HCT116 (cell line): ENCODE results near the gene EME1. TPM values are rescaled to one million over a fixed set of nuclear protein-coding genes. Genes with fewer than 3 reads are reported as not detected.

Source experiments
- ATAC-seq: fragments of 200-7000 bp; cut with Tn5 transposase; 2 replicates; pipeline ENCODE4 v1.9.1; 2020; ENCODE audit warnings: mild to moderate bottlenecking, moderate library complexity
- BruUV-seq: library from RNA; stranded (reverse); fragments of 400-500 nt; replicated peaks from 2 replicates; lab custom pipeline; 2021; lab: Mats Ljungman, UMichigan
- CTCF ChIA-PET: fragments of 300-600 bp; sonication (Branson Sonifier 250); formaldehyde crosslinking; loops from one replicate; lab custom pipeline; 2021; ENCODE audit warnings: antibody characterized with exemption; lab: Charles Lee
- POLR2A ChIA-PET: fragments of 300-600, 350-600 bp; sonication (Branson Sonifier 250); formaldehyde crosslinking; loops from one replicate; lab custom pipeline; 2021; ENCODE audit warnings: antibody characterized with exemption; lab: Charles Lee
- RAD21 ChIA-PET, 2 experiments: fragments of 300-600 bp; sonication (Branson Sonifier 250); formaldehyde crosslinking; loops; one replicate each; lab custom pipeline; 2023; ENCODE audit warnings: low total read pairs in 2 of 2; ENCODE audit not compliant: uncharacterized antibody in 2 of 2, unreplicated experiment in 2 of 2, low non-redundant PET in 1 of 2; lab: Charles Lee
- DNase-seq: peaks from one replicate; pipeline ENCODE4 v3.0.0-alpha.2; 2010; ENCODE audit warnings: low read depth, low spot score
- H2AFZ ChIP-seq: fragments of 200-600 bp; shearing (Covaris generic), sonication (generic); 2 replicates; pipeline ENCODE4 v1.6.1; 2017; ENCODE audit warnings: low read depth, mixed run types, mixed read lengths, antibody characterized with exemption, low read length; ENCODE audit not compliant: poor library complexity, severe bottlenecking
- H3K27ac ChIP-seq: 2 replicates; pipeline ENCODE4 v1.5.1; 2012; ENCODE audit warnings: low read depth, low read length
- H3K27me3 ChIP-seq: fragments of 200-600 bp; sonication (generic); 2 replicates; pipeline ENCODE4 v1.6.1; 2016; ENCODE audit warnings: mixed run types, low read length, mixed read lengths; ENCODE audit not compliant: insufficient read depth
- H3K36me3 ChIP-seq, 2 experiments: fragments of 200-500 bp in 1 of 2; fragments of 200-600 bp in 1 of 2; sonication (Bioruptor generic) in 1 of 2; sonication (generic) in 1 of 2; 2 replicates each; pipeline versions ENCODE4 v1.5.1 to v1.6.1; 2014 to 2016; ENCODE audit warnings: low read length in 2 of 2, inconsistent platforms in 1 of 2, mixed read lengths in 1 of 2, mixed run types in 1 of 2; ENCODE audit not compliant: insufficient read depth in 2 of 2, control insufficient read depth in 1 of 2
- H3K4me1 ChIP-seq, 2 experiments: fragments of 200-600 bp in 1 of 2; sonication (generic) in 1 of 2; 2 replicates each; pipeline versions ENCODE4 v1.5.1 to v1.6.1; 2012 to 2017; ENCODE audit warnings: low read length in 2 of 2, inconsistent platforms in 1 of 2, mild to moderate bottlenecking in 1 of 2, mixed read lengths in 1 of 2, mixed run types in 1 of 2, moderate library complexity in 1 of 2; ENCODE audit not compliant: insufficient read depth in 2 of 2, control insufficient read depth in 1 of 2
- H3K4me2 ChIP-seq: fragments of 200-600 bp; sonication (generic); 2 replicates; pipeline ENCODE4 v1.6.1; 2017; ENCODE audit warnings: mixed run types, low read length, mixed read lengths
- H3K4me3 ChIP-seq, 2 experiments: fragments of 200-600 bp in 1 of 2; sonication (generic) in 1 of 2; replicated peaks in 1 of 2; 2 replicates each; pipeline ENCODE4 v1.5.1; 2011 to 2016; ENCODE audit warnings: low read length in 2 of 2, control low read depth in 1 of 2, low read depth in 1 of 2, mild to moderate bottlenecking in 1 of 2, mixed read lengths in 1 of 2, mixed run types in 1 of 2
- H3K79me2 ChIP-seq: fragments of 200-600 bp; sonication (generic); 2 replicates; pipeline ENCODE4 v1.6.1; 2017; ENCODE audit warnings: mild to moderate bottlenecking, mixed run types, low read length, moderate library complexity, mixed read lengths; ENCODE audit not compliant: insufficient read depth
- H3K9ac ChIP-seq: fragments of 200-600 bp; sonication (generic); 2 replicates; pipeline ENCODE4 v1.6.1; 2016; ENCODE audit warnings: low read length, mixed read lengths
- H3K9me2 ChIP-seq: fragments of 200-600 bp; sonication (generic), shearing (Covaris generic); 2 replicates; pipeline ENCODE4 v1.6.1; 2017; ENCODE audit warnings: mixed run types, mild to moderate bottlenecking, moderate library complexity; ENCODE audit not compliant: insufficient read depth
- H3K9me3 ChIP-seq, 2 experiments: fragments of 200-500 bp in 1 of 2; fragments of 200-600 bp in 1 of 2; sonication (Bioruptor generic) in 1 of 2; sonication (generic) in 1 of 2; 2 replicates each; pipeline ENCODE4 v1.6.1; 2014 to 2017; ENCODE audit warnings: low read length in 2 of 2, mixed read lengths in 2 of 2, inconsistent platforms in 1 of 2, low read depth in 1 of 2, mild to moderate bottlenecking in 1 of 2, mixed run types in 1 of 2, moderate library complexity in 1 of 2; ENCODE audit not compliant: control insufficient read depth in 1 of 2, insufficient read depth in 1 of 2
- H4K20me1 ChIP-seq: fragments of 200-600 bp; sonication (generic), shearing (Covaris generic); 2 replicates; pipeline ENCODE4 v1.6.1; 2017; ENCODE audit warnings: mixed run types, mild to moderate bottlenecking, moderate library complexity; ENCODE audit not compliant: insufficient read depth
- ATF3 ChIP-seq: IDR thresholded peaks from 2 replicates; pipeline ENCODE4 v1.6.1; 2012
- CBX3 ChIP-seq: IDR thresholded peaks from 2 replicates; pipeline ENCODE4 v1.6.1; 2012; ENCODE audit warnings: low read depth
- EGR1 ChIP-seq: IDR thresholded peaks from 2 replicates; pipeline ENCODE4 v1.6.1; 2012; ENCODE audit warnings: low read depth
- EZH2phosphoT487 ChIP-seq: fragments of 200-600 bp; IDR thresholded peaks from 2 replicates; pipeline ENCODE4 v1.6.1; 2018; ENCODE audit warnings: antibody characterized with exemption, borderline replicate concordance
- JUND ChIP-seq: IDR thresholded peaks from 2 replicates; pipeline ENCODE4 v1.6.1; 2012
- POLR2A ChIP-seq: IDR thresholded peaks from 2 replicates; pipeline ENCODE4 v1.7.0; 2011; ENCODE audit warnings: borderline replicate concordance; ENCODE audit not compliant: insufficient read depth, insufficient read length; ENCODE audit errors: extremely low read depth
- POLR2AphosphoS5 ChIP-seq: IDR thresholded peaks from 2 replicates; pipeline ENCODE4 v1.6.1; 2011; ENCODE audit warnings: mild to moderate bottlenecking, low read depth, low read length, moderate library complexity
- RAD21 ChIP-seq: IDR thresholded peaks from 2 replicates; pipeline ENCODE4 v1.6.1; 2012; ENCODE audit warnings: low read depth, mild to moderate bottlenecking
- SRF ChIP-seq: IDR thresholded peaks from 2 replicates; pipeline ENCODE4 v1.6.1; 2012; ENCODE audit warnings: low read depth
- TCF7L2 ChIP-seq: IDR thresholded peaks from 2 replicates; pipeline ENCODE4 v1.7.0; 2011; ENCODE audit warnings: borderline replicate concordance, inconsistent platforms; ENCODE audit not compliant: insufficient read depth, insufficient read length; ENCODE audit errors: extremely low read depth
- YY1 ChIP-seq: IDR thresholded peaks from 2 replicates; pipeline ENCODE4 v1.6.1; 2011; ENCODE audit warnings: low read length, low read depth, moderate library complexity, mild to moderate bottlenecking; ENCODE audit not compliant: insufficient replicate concordance; ENCODE audit errors: extremely low read depth
- ZFX ChIP-seq: fragments of 450-650 bp; IDR thresholded peaks from 2 replicates; pipeline ENCODE4 v1.6.1; 2017
- ZNF274 ChIP-seq: fragments of 200-500 bp; sonication (Bioruptor generic); IDR thresholded peaks from 2 replicates; pipeline ENCODE4 v1.6.1; 2014; ENCODE audit warnings: mild to moderate bottlenecking, low read depth, low read length, inconsistent platforms
- intact Hi-C: fragments of 100-400 bp; cut with micrococcal nuclease; formaldehyde crosslinking; loops from 2 replicates; pipeline ENCODE4 v1.10.0; 2022
- total RNA-seq: library from RNA; stranded (reverse); gene quantifications from one replicate; pipeline ENCODE4 v1.2.1, GENCODE V29; 2021; ENCODE audit not compliant: unreplicated experiment

EME1 gene
- total RNA-seq, 1 experiment from 2014 or later: 31.8 TPM

- DNase-seq: no peak
- Histone ChIP-seq H3K9me3 (no peaks in the 10 kb centered on the region), H3K36me3 (no peaks in the 10 kb centered on the region), H3K79me2 (peaks cover 51% of the 10 kb centered on the region), H3K4me3 (no peak overlapping the region), H3K9ac (no peak overlapping the region), H3K9me2 (no peaks in the 10 kb centered on the region), H3K4me1 (peaks cover 12 to 34% of the 10 kb centered on the region in 2 experiments), H3K27ac (no peak overlapping the region), H4K20me1 (no peaks in the 10 kb centered on the region), H3K4me2 (peak overlapping the region; percentile 100; the same call in 1 of the 2 replicates), H3K27me3 (no peaks in the 10 kb centered on the region), H2AFZ (no peak overlapping the region)
- ChIA-PET POLR2A (interaction anchor here (1.4 kb wide), 1 partner anchor 28 kb away, joined by 3 read pairs; no protein-coding TSS in a partner anchor), CTCF (no interaction called here), RAD21 (no interaction called here)
- TF ChIP-seq POLR2AphosphoS5 (no peak), RAD21 (no peak), POLR2A (no peak), JUND (no peak), ZNF274 (no peak), SRF (no peak), EGR1 (no peak), ATF3 (no peak), EZH2phosphoT487 (no peak), TCF7L2 (no peak), YY1 (no peak), CBX3 (no peak), ZFX (no peak)
- intact Hi-C loops: no loop called here
- no TSS peak for BruUV-seq
- ATAC-seq: no peak
Measured at GRCh38 chr17:50347894-50348291, 25.1 kb upstream of the EME1 start.
